Measurements from ENCODE around the gene WNT2. TPM values are rescaled to one million over a fixed set of nuclear protein-coding genes. Genes with fewer than 3 reads are reported as not detected.

The WNT2 gene
- total and polyA plus RNA-seq, 10 of the 15 experiments (the other 5 are each of a cell fraction or from before 2014, with no cell fraction given) = 0.07 to 0.34 (median 0.19) TPM

DNA sequence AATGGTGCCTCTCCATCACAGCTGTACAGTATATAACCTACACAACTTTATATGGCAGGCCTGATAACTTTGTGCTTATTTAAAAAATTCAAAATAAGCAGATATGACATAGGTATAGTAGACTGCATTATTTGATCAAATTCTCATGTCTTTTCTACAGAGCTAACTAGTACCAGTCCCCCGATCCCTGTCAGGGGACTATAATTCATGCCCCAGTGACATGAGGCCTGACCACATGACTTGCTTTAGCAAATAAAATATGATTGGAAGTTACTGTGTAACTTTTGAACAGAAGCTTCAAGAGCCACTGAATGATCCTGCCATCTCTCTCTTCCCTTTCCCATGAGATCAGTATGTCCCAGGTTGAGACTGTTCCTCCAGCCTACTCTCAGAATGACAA, 49.2 kb upstream of the WNT2 start:
- WGBS (ENCODE audit: insufficient coverage, insufficient replicate concordance, low lambda C conversion rate, missing lambda C conversion rate) = 100% methylated on average over 1 of the region's 1 CpG
- no peaks in the 10 kb centered on the region for H3K27me3 ChIP-seq (replicated peaks in 1 of 2; ENCODE audit: control insufficient read depth in 2 of 2, insufficient read depth in 2 of 2, low read length in 1 of 2)
- H3K4me3 ChIP-seq = no peak overlapping the region
- H3K27ac ChIP-seq (ENCODE audit: control insufficient read depth, insufficient read depth) = no peak overlapping the region
- H3K36me3 ChIP-seq (ENCODE audit: control insufficient read depth in 2 of 2, insufficient read depth in 2 of 2, low read length in 1 of 2) = no peaks in the 10 kb centered on the region
- H3K79me2 ChIP-seq (ENCODE audit: control insufficient read depth, insufficient read depth, low read length) = no peaks in the 10 kb centered on the region
- TF ChIP-seq BHLHE40 (IDR thresholded peaks at IDR 0.05; ENCODE audit: borderline replicate concordance in 1 of 2, low read depth in 2 of 2, low read length in 1 of 2) = no peak
- TF ChIP-seq PML (IDR thresholded peaks at IDR 0.05; ENCODE audit: low read length) = no peak
- no peak for TF ChIP-seq GATAD2B (conservative IDR thresholded peaks at IDR 0.05; ENCODE audit: low read depth)
- TF ChIP-seq STAT1 (conservative IDR thresholded peaks at IDR 0.05) = no peak
- TF ChIP-seq SIN3A (IDR thresholded peaks at IDR 0.05; ENCODE audit: low read depth, low read length) = no peak
- TF ChIP-seq HDAC6 (IDR thresholded peaks at IDR 0.05; ENCODE audit: unreplicated experiment) = no peak
- H3K9ac ChIP-seq (ENCODE audit: control insufficient read depth, insufficient read depth, low read length) = no peak overlapping the region
- intact Hi-C loops (cut with micrococcal nuclease; ENCODE audit: unreplicated experiment) (no loop called here), in situ Hi-C loops (cut with MboI) (no loop called here)
- POLR2A ChIA-PET = no interaction called here
- DNase-seq (ENCODE audit: low read depth, low spot score) = no peak
- SMC1A ChIA-PET (ENCODE audit: uncharacterized antibody, unreplicated experiment) = interaction anchor here (1.0 to 3.1 kb wide), 5 partner anchors 9 to 159 kb away, joined by 3 to 13 read pairs (median 4); no protein-coding TSS in a partner anchor
- RAD21 ChIA-PET (ENCODE audit: unreplicated experiment) = no interaction called here
- no peaks in the 10 kb centered on the region for H4K20me1 ChIP-seq (ENCODE audit: control insufficient read depth, insufficient read depth)
- FAIRE-seq = no peak
- ATAC-seq = no peak
- no peaks in the 10 kb centered on the region; the same call in 2 of the 3 replicates for H3K9me3 ChIP-seq (replicated peaks; ENCODE audit: control insufficient read depth, insufficient read depth, low read length)
- CTCF ChIA-PET = interaction anchor here (1.0 to 4.7 kb wide), 3 partner anchors 13 to 159 kb away, joined by 4 to 22 read pairs (median 4); no protein-coding TSS in a partner anchor
- no peaks in the 10 kb centered on the region for H3K4me1 ChIP-seq (ENCODE audit: control insufficient read depth, insufficient read depth, low read length)
- H3K4me2 ChIP-seq (ENCODE audit: control insufficient read depth, insufficient read depth) = no peak overlapping the region
- H2AFZ ChIP-seq (ENCODE audit: control insufficient read depth, low read depth, low read length) = peak overlapping the region; percentile 26; the same call in 1 of the 2 replicates
- no TSS peak for BruUV-seq (replicated peaks)

DNA sequence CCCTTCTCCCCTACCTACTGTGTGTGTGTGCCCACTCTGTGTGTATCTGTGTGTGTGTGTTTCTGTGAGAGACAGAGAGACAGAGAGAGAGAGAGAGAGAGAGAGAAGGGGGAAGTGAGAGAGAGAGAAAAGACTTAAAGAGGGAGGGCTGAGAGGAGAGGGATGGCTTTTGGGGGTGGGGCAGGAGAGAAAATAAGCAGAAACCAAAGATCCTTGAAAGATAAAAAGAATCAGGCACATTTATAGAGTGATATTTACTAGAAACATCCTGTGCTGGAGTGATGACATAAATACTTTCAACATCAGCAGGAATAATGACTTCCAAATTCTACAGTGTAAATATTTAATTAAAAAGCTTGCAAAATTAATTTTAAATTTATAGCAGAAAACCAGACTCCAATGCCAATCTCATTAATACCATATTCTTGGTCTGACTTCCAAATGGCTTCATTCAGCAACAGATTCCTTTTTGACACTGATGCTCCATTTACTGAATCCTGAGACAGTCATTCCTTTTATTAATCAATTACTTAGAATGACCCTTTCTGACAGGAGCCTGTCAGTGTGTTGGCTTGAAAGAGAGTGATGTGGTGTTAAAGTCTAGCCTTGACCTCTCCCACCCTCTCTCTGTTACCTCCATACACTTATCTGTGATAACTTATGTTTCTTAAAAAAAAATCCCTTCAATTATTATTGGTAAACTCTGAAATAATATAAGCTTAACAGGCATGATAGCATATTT, 41.7 kb upstream of the WNT2 start:
- intact Hi-C loops (cut with micrococcal nuclease; ENCODE audit: unreplicated experiment) = no loop called here
- H3K79me2 ChIP-seq (ENCODE audit: control insufficient read depth, insufficient read depth, low read length) = no peaks in the 10 kb centered on the region
- CTCF ChIA-PET = interaction anchor here (1.1 to 4.6 kb wide), 6 partner anchors 9 to 352 kb away, joined by 3 to 19 read pairs (median 4); no protein-coding TSS in a partner anchor
- H3K27ac ChIP-seq (ENCODE audit: control insufficient read depth, insufficient read depth) = no peak overlapping the region
- POLR2A ChIA-PET = interaction anchor here (4.3 kb wide), 1 partner anchor 17 kb away, joined by 17 read pairs; no protein-coding TSS in a partner anchor
- no TSS peak for BruUV-seq (replicated peaks)
- peak; percentile 52 for ATAC-seq
- no peak for FAIRE-seq
- in situ Hi-C loops (cut with MboI) = no loop called here
- no peak overlapping the region for H3K4me3 ChIP-seq
- SMC1A ChIA-PET (ENCODE audit: uncharacterized antibody, unreplicated experiment) = interaction anchor here (1.0 to 5.6 kb wide), 10 partner anchors 9 to 217 kb away, joined by 3 to 41 read pairs (median 6); no protein-coding TSS in a partner anchor
- no peak overlapping the region; the same call in 1 of the 2 replicates for H2AFZ ChIP-seq (ENCODE audit: control insufficient read depth, low read depth, low read length)
- H3K9ac ChIP-seq (ENCODE audit: control insufficient read depth, insufficient read depth, low read length) = no peak overlapping the region
- H3K36me3 ChIP-seq (ENCODE audit: control insufficient read depth in 2 of 2, insufficient read depth in 2 of 2, low read length in 1 of 2) = no peaks in the 10 kb centered on the region
- H4K20me1 ChIP-seq (ENCODE audit: control insufficient read depth, insufficient read depth) = no peaks in the 10 kb centered on the region
- no peak for DNase-seq (ENCODE audit: low read depth, low spot score)
- RAD21 ChIA-PET (ENCODE audit: unreplicated experiment) = interaction anchor here (0.7 to 2.8 kb wide), 4 partner anchors 16 to 151 kb away, joined by 3 to 26 read pairs (median 5); no protein-coding TSS in a partner anchor
- H3K4me1 ChIP-seq (ENCODE audit: control insufficient read depth, insufficient read depth, low read length) = no peaks in the 10 kb centered on the region
- H3K4me2 ChIP-seq (ENCODE audit: control insufficient read depth, insufficient read depth) = no peak overlapping the region
- no peaks in the 10 kb centered on the region for H3K27me3 ChIP-seq (replicated peaks in 1 of 2; ENCODE audit: control insufficient read depth in 2 of 2, insufficient read depth in 2 of 2, low read length in 1 of 2)
- no peaks in the 10 kb centered on the region for H3K9me3 ChIP-seq (replicated peaks; ENCODE audit: control insufficient read depth, insufficient read depth, low read length)
- TF ChIP-seq ETV6 (conservative IDR thresholded peaks at IDR 0.05 in 1 of 2, IDR thresholded peaks at IDR 0.05 in 1 of 2; ENCODE audit: borderline replicate concordance in 1 of 2, low read depth in 1 of 2) = no peak
- TF ChIP-seq, protein P1, sequence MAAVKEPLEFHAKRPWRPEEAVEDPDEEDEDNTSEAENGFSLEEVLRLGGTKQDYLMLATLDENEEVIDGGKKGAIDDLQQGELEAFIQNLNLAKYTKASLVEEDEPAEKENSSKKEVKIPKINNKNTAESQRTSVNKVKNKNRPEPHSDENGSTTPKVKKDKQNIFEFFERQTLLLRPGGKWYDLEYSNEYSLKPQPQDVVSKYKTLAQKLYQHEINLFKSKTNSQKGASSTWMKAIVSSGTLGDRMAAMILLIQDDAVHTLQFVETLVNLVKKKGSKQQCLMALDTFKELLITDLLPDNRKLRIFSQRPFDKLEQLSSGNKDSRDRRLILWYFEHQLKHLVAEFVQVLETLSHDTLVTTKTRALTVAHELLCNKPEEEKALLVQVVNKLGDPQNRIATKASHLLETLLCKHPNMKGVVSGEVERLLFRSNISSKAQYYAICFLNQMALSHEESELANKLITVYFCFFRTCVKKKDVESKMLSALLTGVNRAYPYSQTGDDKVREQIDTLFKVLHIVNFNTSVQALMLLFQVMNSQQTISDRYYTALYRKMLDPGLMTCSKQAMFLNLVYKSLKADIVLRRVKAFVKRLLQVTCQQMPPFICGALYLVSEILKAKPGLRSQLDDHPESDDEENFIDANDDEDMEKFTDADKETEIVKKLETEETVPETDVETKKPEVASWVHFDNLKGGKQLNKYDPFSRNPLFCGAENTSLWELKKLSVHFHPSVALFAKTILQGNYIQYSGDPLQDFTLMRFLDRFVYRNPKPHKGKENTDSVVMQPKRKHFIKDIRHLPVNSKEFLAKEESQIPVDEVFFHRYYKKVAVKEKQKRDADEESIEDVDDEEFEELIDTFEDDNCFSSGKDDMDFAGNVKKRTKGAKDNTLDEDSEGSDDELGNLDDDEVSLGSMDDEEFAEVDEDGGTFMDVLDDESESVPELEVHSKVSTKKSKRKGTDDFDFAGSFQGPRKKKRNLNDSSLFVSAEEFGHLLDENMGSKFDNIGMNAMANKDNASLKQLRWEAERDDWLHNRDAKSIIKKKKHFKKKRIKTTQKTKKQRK (IDR thresholded peaks at IDR 0.05; ENCODE audit: low read depth, low read length) = no peak
- TF ChIP-seq SPI1 (IDR thresholded peaks at IDR 0.05; ENCODE audit: borderline replicate concordance, insufficient read depth, low read depth, low read length) = peak; percentile 32; the same call in 1 of the 2 replicates
- 0 out of 2 replicates have a peak, but pooled peaks have one; percentile 23 for TF ChIP-seq MTA2 (IDR thresholded peaks at IDR 0.05; ENCODE audit: low read depth)

Measured in GM12878 (cell line).